Measurements from ENCODE around the gene NDUFA12.

NDUFA12 gene

DNA sequence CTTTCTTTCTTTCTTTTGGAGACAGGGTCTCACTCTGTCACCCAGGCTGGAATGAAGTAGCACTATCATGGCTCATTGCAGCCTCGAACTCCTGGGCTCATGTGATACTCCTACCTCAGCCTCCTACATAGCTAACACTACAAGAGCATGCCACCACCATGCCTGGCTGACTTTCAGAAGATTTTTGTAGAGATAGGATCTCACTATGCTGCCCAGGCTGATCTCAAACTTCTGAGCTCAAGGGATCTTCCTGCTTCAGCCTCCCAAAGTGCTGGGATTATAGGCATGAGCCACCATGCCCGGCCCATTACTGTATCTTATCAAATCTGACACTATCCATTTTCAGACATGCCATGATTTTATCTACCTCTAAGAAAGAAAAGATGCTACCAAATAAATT is 31.6 kb downstream of the NDUFA12 start:
- TF ChIP-seq, protein P1, sequence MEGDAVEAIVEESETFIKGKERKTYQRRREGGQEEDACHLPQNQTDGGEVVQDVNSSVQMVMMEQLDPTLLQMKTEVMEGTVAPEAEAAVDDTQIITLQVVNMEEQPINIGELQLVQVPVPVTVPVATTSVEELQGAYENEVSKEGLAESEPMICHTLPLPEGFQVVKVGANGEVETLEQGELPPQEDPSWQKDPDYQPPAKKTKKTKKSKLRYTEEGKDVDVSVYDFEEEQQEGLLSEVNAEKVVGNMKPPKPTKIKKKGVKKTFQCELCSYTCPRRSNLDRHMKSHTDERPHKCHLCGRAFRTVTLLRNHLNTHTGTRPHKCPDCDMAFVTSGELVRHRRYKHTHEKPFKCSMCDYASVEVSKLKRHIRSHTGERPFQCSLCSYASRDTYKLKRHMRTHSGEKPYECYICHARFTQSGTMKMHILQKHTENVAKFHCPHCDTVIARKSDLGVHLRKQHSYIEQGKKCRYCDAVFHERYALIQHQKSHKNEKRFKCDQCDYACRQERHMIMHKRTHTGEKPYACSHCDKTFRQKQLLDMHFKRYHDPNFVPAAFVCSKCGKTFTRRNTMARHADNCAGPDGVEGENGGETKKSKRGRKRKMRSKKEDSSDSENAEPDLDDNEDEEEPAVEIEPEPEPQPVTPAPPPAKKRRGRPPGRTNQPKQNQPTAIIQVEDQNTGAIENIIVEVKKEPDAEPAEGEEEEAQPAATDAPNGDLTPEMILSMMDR (IDR thresholded peaks at IDR 0.05; ENCODE audit: low read depth, low read length, missing control alignments): no peak
- H3K4me3 ChIP-seq (replicated peaks; ENCODE audit: low read depth, low read length): no peak overlapping the region
- DNase-seq (ENCODE audit: extremely low read depth, low read depth): no peak

DNA sequence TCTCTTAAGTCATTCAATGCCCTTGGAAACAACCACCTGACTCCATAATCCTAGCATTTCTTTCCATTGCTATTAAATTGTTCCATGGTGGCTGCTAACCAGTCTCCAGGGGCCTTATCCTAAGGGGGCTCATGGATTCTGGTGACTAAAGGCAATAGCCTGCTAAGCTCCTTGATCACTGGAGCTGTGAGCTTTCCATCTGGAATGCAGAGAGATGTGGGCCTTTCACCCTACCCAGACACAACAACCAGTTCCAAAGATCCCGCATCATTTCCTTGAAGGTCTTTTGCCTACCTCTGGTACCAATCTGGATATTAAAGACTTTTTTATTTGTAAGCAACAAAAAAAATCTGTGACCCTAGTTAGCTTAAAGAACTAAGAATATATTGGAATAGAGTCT is 32.9 kb downstream of the NDUFA12 start:
- DNase-seq (ENCODE audit: extremely low read depth, low read depth): no peak
- TF ChIP-seq, protein P1 (IDR thresholded peaks at IDR 0.05; ENCODE audit: low read depth, low read length, missing control alignments): no peak
- H3K4me3 ChIP-seq (replicated peaks; ENCODE audit: low read depth, low read length): no peak overlapping the region

DNA sequence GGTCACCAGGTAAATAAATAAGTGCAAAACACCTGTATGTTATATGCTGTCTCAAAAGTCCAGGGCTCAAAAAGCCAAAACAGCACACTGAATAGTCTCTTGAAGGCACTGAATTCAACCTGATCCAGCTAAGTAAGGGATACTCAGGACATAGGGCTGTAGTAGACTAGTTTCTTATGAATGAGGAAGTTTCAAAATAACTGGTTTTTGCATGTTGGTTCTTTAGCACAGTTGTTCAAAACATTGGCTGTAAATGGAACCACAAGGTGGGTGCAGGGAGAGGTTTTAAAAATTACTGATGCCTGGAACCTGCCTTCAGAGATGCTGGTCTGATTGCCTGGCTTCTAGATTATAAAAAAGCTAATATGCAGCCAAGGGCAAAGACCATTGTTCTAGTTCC is 34.1 kb downstream of the NDUFA12 start:
- H3K4me3 ChIP-seq (replicated peaks; ENCODE audit: low read depth, low read length): no peak overlapping the region
- TF ChIP-seq, protein P1 (IDR thresholded peaks at IDR 0.05; ENCODE audit: low read depth, low read length, missing control alignments): no peak
- no peak for DNase-seq (ENCODE audit: extremely low read depth, low read depth)

DNA sequence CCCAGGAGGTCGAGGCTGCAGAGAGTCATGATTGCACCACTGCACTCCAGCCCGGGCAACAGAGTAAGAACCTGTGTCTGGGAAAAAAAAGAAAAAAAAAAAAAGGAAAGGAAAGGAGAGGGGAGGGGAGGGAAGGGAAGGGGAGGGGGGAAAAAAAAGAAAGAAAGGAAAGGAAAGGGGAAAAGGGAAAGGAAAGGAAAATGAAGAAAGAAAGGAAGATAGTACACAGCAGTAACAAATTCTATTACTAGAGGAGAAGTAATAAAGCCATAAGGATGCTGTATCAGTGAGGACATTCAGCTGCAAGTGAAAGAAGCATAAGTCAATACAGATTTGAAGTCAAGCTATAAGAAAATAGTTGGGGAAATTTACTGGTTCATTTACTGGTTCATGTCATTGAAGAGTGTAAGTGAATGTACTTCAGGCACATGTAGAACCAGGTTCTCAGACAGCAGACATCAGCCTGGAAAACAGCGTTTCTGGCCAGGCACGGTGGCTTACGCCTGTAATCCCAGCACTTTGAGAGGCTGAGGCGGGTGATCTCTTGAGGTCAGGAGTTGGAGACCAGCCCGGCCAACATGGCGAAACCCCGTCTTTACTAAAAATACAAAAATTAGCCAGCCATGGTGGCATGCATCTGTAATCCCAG is 37.4 kb downstream of the NDUFA12 start:
- TF ChIP-seq, protein P1 (IDR thresholded peaks at IDR 0.05; ENCODE audit: low read depth, low read length, missing control alignments): no peak

DNA sequence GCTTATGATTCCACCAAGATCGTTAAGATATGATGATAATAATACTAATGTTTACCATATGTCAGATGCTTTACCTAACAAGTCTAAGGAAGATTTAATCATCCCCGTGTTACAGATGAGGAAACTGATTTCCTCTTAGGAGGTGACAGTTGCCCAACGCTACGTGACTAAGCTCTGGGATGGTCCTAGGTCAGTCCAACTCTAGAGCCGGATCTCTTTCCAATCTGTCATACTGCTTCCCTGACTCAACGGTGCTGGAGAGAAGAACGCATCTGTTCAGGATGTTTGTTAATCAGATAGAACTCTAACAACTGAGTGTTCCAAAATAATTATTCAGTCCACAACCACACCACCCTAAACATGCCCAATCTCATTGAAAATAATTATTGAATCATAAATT is 39.8 kb downstream of the NDUFA12 start:
- TF ChIP-seq, protein P1 (IDR thresholded peaks at IDR 0.05; ENCODE audit: low read depth, low read length, missing control alignments): no peak
- no peak overlapping the region for H3K4me3 ChIP-seq (replicated peaks; ENCODE audit: low read depth, low read length)

More for the DNA sequence above, 37.4 kb downstream of the NDUFA12 start:
- no peak overlapping the region for H3K4me3 ChIP-seq (replicated peaks; ENCODE audit: low read depth, low read length)
- DNase-seq (ENCODE audit: extremely low read depth, low read depth): no peak

DNA sequence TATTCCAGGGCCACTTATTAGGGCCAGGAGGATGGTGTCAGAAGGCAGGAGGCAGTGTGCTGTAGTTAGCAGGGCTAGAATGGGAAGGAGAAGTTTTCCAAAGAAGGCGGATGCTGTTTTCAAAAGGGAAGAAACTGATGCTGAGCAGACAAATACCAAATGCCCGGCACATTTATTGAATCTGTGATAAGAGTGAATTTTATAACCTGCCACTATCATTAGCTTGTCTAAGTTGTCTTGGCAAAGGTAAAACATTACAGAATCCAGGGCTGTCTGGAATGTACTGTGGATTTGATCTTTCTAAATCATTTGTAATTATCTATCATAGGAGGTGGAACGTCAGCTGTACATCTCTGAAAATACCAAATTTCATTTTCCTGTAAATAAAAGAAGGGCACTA is 40.8 kb downstream of the NDUFA12 start:
- DNase-seq (ENCODE audit: extremely low read depth, low read depth): no peak
- TF ChIP-seq, protein P1 (IDR thresholded peaks at IDR 0.05; ENCODE audit: low read depth, low read length, missing control alignments): no peak
- no peak overlapping the region for H3K4me3 ChIP-seq (replicated peaks; ENCODE audit: low read depth, low read length)

More for the DNA sequence above, 39.8 kb downstream of the NDUFA12 start:
- no peak for DNase-seq (ENCODE audit: extremely low read depth, low read depth)

DNA sequence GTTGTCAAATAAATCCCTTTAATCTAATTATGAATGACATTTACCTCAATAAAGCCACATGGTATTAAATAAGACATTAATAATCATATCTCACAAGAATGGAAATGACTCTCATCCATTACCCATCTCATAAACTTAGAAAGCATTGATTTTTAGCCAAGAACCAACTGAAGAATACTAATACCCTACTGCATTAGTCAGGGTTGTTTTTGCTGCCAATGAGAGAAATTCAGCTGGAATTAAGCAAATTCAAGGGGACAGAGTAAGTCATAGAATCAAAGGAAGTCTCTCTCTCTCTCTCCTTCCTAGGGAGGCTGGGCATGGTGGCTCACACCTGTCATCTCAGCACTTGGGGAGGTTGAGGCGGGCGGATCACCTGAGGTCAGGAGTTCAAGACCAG is 41.6 kb downstream of the NDUFA12 start:
- no peak overlapping the region for H3K4me3 ChIP-seq (replicated peaks; ENCODE audit: low read depth, low read length)
- no peak for DNase-seq (ENCODE audit: extremely low read depth, low read depth)
- TF ChIP-seq, protein P1 (IDR thresholded peaks at IDR 0.05; ENCODE audit: low read depth, low read length, missing control alignments): no peak
